Measurements from ENCODE around the gene LGALS13. TPM values are rescaled to one million over a fixed set of nuclear protein-coding genes. Genes with fewer than 3 reads are reported as not detected.

The LGALS13 gene
- polyA plus RNA-seq, 4 donors, result not detected

GRCh38 chr19:39631626-39632025 lies 29.3 kb downstream of the LGALS13 start:
- Histone ChIP-seq H3K36me3 (ENCODE audit: control insufficient read depth in 3 of 3, insufficient read depth in 2 of 3, low read depth in 1 of 3, low read length in 3 of 3) (no peaks in the 10 kb centered on the region), H3K4me1 (ENCODE audit: control insufficient read depth in 3 of 3, insufficient read depth in 2 of 3, low read depth in 1 of 3, low read length in 2 of 3) (no peaks in the 10 kb centered on the region), H3K4me3 (ENCODE audit: low read depth in 1 of 3, low read length in 3 of 3) (no peak overlapping the region), H3K27me3 (ENCODE audit: control insufficient read depth in 3 of 3, insufficient read depth in 3 of 3, low read length in 3 of 3) (no peaks in the 10 kb centered on the region), H3K9me3 (ENCODE audit: control insufficient read depth in 2 of 2, insufficient read depth in 1 of 2, low read depth in 1 of 2, low read length in 1 of 2) (no peaks in the 10 kb centered on the region), H3K27ac (ENCODE audit: low read depth in 1 of 3, low read length in 2 of 3) (no peak overlapping the region)
- WGBS, 3 donors, result 64 to 66% (median 66%) methylated on average over 6 of the region's 6 CpGs
- FAIRE-seq (no peak), DNase-seq (no peak)

DNA sequence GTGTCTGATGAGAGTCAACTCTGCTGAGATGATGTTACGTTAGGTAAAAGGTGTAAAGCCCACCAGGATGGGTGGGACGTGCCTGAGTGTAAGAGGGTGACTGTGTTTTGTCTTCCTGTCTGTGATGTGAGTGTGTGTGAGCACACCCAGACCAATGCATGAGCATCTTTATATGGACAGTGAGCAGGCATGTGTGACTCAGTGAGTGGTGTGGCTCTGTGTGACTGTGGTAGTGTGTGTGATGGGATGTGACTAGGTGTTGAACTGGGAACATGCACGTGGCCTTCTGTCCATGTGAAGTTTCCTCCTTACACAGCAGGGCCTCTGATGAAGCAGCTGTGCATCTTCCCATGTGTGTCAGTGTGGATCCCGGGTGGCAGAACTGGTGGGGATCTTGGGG lies 35.6 kb downstream of the LGALS13 start:
- no peak overlapping the region for H3K4me3 ChIP-seq (ENCODE audit: low read depth in 1 of 3, low read length in 3 of 3)
- no peaks in the 10 kb centered on the region for H3K36me3 ChIP-seq (ENCODE audit: control insufficient read depth in 3 of 3, insufficient read depth in 2 of 3, low read depth in 1 of 3, low read length in 3 of 3)
- H3K27ac ChIP-seq (ENCODE audit: low read depth in 1 of 3, low read length in 2 of 3), result no peak overlapping the region
- DNase-seq (no peak), FAIRE-seq (no peak)
- 59 to 61% (median 60%) methylated on average over 4 of the region's 4 CpGs for WGBS, 3 donors
- no peaks in the 10 kb centered on the region for H3K4me1 ChIP-seq (ENCODE audit: control insufficient read depth in 3 of 3, insufficient read depth in 2 of 3, low read depth in 1 of 3, low read length in 2 of 3)
- H3K9me3 ChIP-seq (ENCODE audit: control insufficient read depth in 2 of 2, insufficient read depth in 1 of 2, low read depth in 1 of 2, low read length in 1 of 2), result no peaks in the 10 kb centered on the region
- H3K27me3 ChIP-seq (ENCODE audit: control insufficient read depth in 3 of 3, insufficient read depth in 3 of 3, low read length in 3 of 3), result peaks cover 0 to 4% (median 0%) of the 10 kb centered on the region in 3 donors

- peak in 1 of 2 donors; percentile 33 for DNase-seq
- Histone ChIP-seq H3K4me3 (ENCODE audit: low read depth in 1 of 3, low read length in 3 of 3) (no peak overlapping the region), H3K27me3 (ENCODE audit: control insufficient read depth in 3 of 3, insufficient read depth in 3 of 3, low read length in 3 of 3) (peaks cover 0 to 4% (median 0%) of the 10 kb centered on the region in 3 donors), H3K9me3 (ENCODE audit: control insufficient read depth in 2 of 2, insufficient read depth in 1 of 2, low read depth in 1 of 2, low read length in 1 of 2) (no peaks in the 10 kb centered on the region), H3K4me1 (ENCODE audit: control insufficient read depth in 3 of 3, insufficient read depth in 2 of 3, low read depth in 1 of 3, low read length in 2 of 3) (no peaks in the 10 kb centered on the region), H3K27ac (ENCODE audit: low read depth in 1 of 3, low read length in 2 of 3) (no peak overlapping the region), H3K36me3 (ENCODE audit: control insufficient read depth in 3 of 3, insufficient read depth in 2 of 3, low read depth in 1 of 3, low read length in 3 of 3) (no peaks in the 10 kb centered on the region)
- no peak for FAIRE-seq
- 9 to 26% (median 9%) methylated on average over 1 of the region's 1 CpG for WGBS, 3 donors
These were observed 39.4 kb downstream of the LGALS13 start for GRCh38 chr19:39641773-39642172.

GRCh38 chr19:39643591-39643990 lies 41.3 kb downstream of the LGALS13 start:
- Histone ChIP-seq H3K4me1 (ENCODE audit: control insufficient read depth in 3 of 3, insufficient read depth in 2 of 3, low read depth in 1 of 3, low read length in 2 of 3) (no peaks in the 10 kb centered on the region), H3K36me3 (ENCODE audit: control insufficient read depth in 3 of 3, insufficient read depth in 2 of 3, low read depth in 1 of 3, low read length in 3 of 3) (no peaks in the 10 kb centered on the region), H3K4me3 (ENCODE audit: low read depth in 1 of 3, low read length in 3 of 3) (no peak overlapping the region), H3K9me3 (ENCODE audit: control insufficient read depth in 2 of 2, insufficient read depth in 1 of 2, low read depth in 1 of 2, low read length in 1 of 2) (no peaks in the 10 kb centered on the region), H3K27me3 (ENCODE audit: control insufficient read depth in 3 of 3, insufficient read depth in 3 of 3, low read length in 3 of 3) (peaks cover 0 to 2% (median 0%) of the 10 kb centered on the region in 3 donors), H3K27ac (ENCODE audit: low read depth in 1 of 3, low read length in 2 of 3) (no peak overlapping the region)
- FAIRE-seq (no peak), DNase-seq (no peak)
- WGBS, 3 donors, result 59 to 67% (median 63%) methylated on average over 5 of the region's 5 CpGs

- Histone ChIP-seq H3K9me3 (ENCODE audit: control insufficient read depth in 2 of 2, insufficient read depth in 1 of 2, low read depth in 1 of 2, low read length in 1 of 2) (no peaks in the 10 kb centered on the region), H3K27me3 (ENCODE audit: control insufficient read depth in 3 of 3, insufficient read depth in 3 of 3, low read length in 3 of 3) (no peaks in the 10 kb centered on the region), H3K4me1 (ENCODE audit: control insufficient read depth in 3 of 3, insufficient read depth in 2 of 3, low read depth in 1 of 3, low read length in 2 of 3) (no peaks in the 10 kb centered on the region), H3K27ac (ENCODE audit: low read depth in 1 of 3, low read length in 2 of 3) (no peak overlapping the region), H3K4me3 (ENCODE audit: low read depth in 1 of 3, low read length in 3 of 3) (no peak overlapping the region), H3K36me3 (ENCODE audit: control insufficient read depth in 3 of 3, insufficient read depth in 2 of 3, low read depth in 1 of 3, low read length in 3 of 3) (no peaks in the 10 kb centered on the region)
- FAIRE-seq (no peak), DNase-seq (peak in 1 of 2 donors; percentile 26)
- WGBS, 3 donors, result 26 to 35% (median 28%) methylated on average over 6 of the region's 6 CpGs
These were observed 43.6 kb downstream of the LGALS13 start for GRCh38 chr19:39645800-39646411.

- WGBS, 3 donors, result 35 to 37% (median 35%) methylated on average over 3 of the region's 3 CpGs
- H3K27ac ChIP-seq (ENCODE audit: low read depth in 1 of 3, low read length in 2 of 3), result no peak overlapping the region
- no peak for DNase-seq
- no peak for FAIRE-seq
- H3K4me1 ChIP-seq (ENCODE audit: control insufficient read depth in 3 of 3, insufficient read depth in 2 of 3, low read depth in 1 of 3, low read length in 2 of 3), result no peaks in the 10 kb centered on the region
- H3K36me3 ChIP-seq (ENCODE audit: control insufficient read depth in 3 of 3, insufficient read depth in 2 of 3, low read depth in 1 of 3, low read length in 3 of 3), result no peaks in the 10 kb centered on the region
- H3K27me3 ChIP-seq (ENCODE audit: control insufficient read depth in 3 of 3, insufficient read depth in 3 of 3, low read length in 3 of 3), result no peaks in the 10 kb centered on the region
- H3K4me3 ChIP-seq (ENCODE audit: low read depth in 1 of 3, low read length in 3 of 3), result no peak overlapping the region
- no peaks in the 10 kb centered on the region for H3K9me3 ChIP-seq (ENCODE audit: control insufficient read depth in 2 of 2, insufficient read depth in 1 of 2, low read depth in 1 of 2, low read length in 1 of 2)
These were observed 45.6 kb downstream of the LGALS13 start for GRCh38 chr19:39647918-39648317.

DNA sequence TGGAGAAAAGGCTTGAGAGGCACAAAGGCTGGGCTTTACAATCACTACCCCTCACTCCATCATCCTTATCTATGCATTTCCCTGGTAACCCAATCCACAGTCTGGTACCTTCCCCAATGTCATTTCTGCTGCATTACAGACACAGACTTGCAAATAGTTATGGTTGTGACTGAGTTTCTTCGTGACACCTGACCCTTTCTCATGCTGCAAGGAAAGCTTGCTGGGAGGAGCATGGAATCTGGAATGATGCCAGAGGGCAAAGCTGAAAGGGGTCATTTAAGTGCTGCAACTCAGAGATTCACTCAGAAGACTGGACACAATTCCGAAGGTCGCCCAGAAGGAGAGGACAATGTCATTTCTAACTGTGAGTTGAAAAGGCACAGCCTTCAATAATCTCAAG lies 53.3 kb downstream of the LGALS13 start, which contains the start of gene LGALS16:
Gene LGALS16, plus strand, starts transcription at position 301 of the 400 bp plus-strand sequence. Its CDS starts 49 bp downstream, at position 350.
- DNase-seq (no peak), FAIRE-seq (no peak)
- 39 to 51% (median 47%) methylated on average over 3 of the region's 3 CpGs for WGBS, 3 donors
- no peaks in the 10 kb centered on the region for H3K36me3 ChIP-seq (ENCODE audit: control insufficient read depth in 3 of 3, insufficient read depth in 2 of 3, low read depth in 1 of 3, low read length in 3 of 3)
- H3K27me3 ChIP-seq (ENCODE audit: control insufficient read depth in 3 of 3, insufficient read depth in 3 of 3, low read length in 3 of 3), result peaks cover 0 to 3% (median 0%) of the 10 kb centered on the region in 3 donors
- H3K27ac ChIP-seq (ENCODE audit: low read depth in 1 of 3, low read length in 2 of 3), result no peak within 1 kb of the TSS
- H3K4me1 ChIP-seq (ENCODE audit: control insufficient read depth in 3 of 3, insufficient read depth in 2 of 3, low read depth in 1 of 3, low read length in 2 of 3), result no peaks in the 10 kb centered on the region
- H3K9me3 ChIP-seq (ENCODE audit: control insufficient read depth in 2 of 2, insufficient read depth in 1 of 2, low read depth in 1 of 2, low read length in 1 of 2), result no peaks in the 10 kb centered on the region
- no peak within 1 kb of the TSS for H3K4me3 ChIP-seq (ENCODE audit: low read depth in 1 of 3, low read length in 3 of 3)

All from small intestine (tissue), 7 donors.